ENCODE data around the gene LDHAL6A.

LDHAL6A gene

GRCh38 chr11:18491924-18492323, 36.3 kb downstream of the LDHAL6A start:
- Histone ChIP-seq H3K9ac (ENCODE audit: low read length) (no peak overlapping the region), H3K4me3 (ENCODE audit: low read length) (no peak overlapping the region), H3K36me3 (ENCODE audit: control insufficient read depth, insufficient read depth, low read length) (no peaks in the 10 kb centered on the region), H3K9me3 (ENCODE audit: control insufficient read depth, low read length) (no peaks in the 10 kb centered on the region), H3K4me1 (ENCODE audit: control insufficient read depth, insufficient read depth, low read length) (peaks cover 25% of the 10 kb centered on the region), H3K27me3 (ENCODE audit: control insufficient read depth, insufficient read depth, low read length) (no peaks in the 10 kb centered on the region)

- H3K27me3 ChIP-seq (ENCODE audit: control insufficient read depth, insufficient read depth, low read length) = no peaks in the 10 kb centered on the region
- H3K9ac ChIP-seq (ENCODE audit: low read length) = no peak overlapping the region
- no peaks in the 10 kb centered on the region for H3K9me3 ChIP-seq (ENCODE audit: control insufficient read depth, low read length)
- H3K36me3 ChIP-seq (ENCODE audit: control insufficient read depth, insufficient read depth, low read length) = no peaks in the 10 kb centered on the region
- no peak overlapping the region for H3K4me3 ChIP-seq (ENCODE audit: low read length)
- peaks cover 25% of the 10 kb centered on the region for H3K4me1 ChIP-seq (ENCODE audit: control insufficient read depth, insufficient read depth, low read length)
These were observed 37.2 kb downstream of the LDHAL6A start for GRCh38 chr11:18492888-18493287.

GRCh38 chr11:18493310-18493709, 37.7 kb downstream of the LDHAL6A start:
- no peak overlapping the region for H3K4me3 ChIP-seq (ENCODE audit: low read length)
- H3K36me3 ChIP-seq (ENCODE audit: control insufficient read depth, insufficient read depth, low read length) = no peaks in the 10 kb centered on the region
- no peak overlapping the region for H3K9ac ChIP-seq (ENCODE audit: low read length)
- peaks cover 25% of the 10 kb centered on the region for H3K4me1 ChIP-seq (ENCODE audit: control insufficient read depth, insufficient read depth, low read length)
- H3K9me3 ChIP-seq (ENCODE audit: control insufficient read depth, low read length) = no peaks in the 10 kb centered on the region
- H3K27me3 ChIP-seq (ENCODE audit: control insufficient read depth, insufficient read depth, low read length) = no peaks in the 10 kb centered on the region

- H3K27me3 ChIP-seq (ENCODE audit: control insufficient read depth, insufficient read depth, low read length) = no peaks in the 10 kb centered on the region
- no peaks in the 10 kb centered on the region for H3K36me3 ChIP-seq (ENCODE audit: control insufficient read depth, insufficient read depth, low read length)
- no peak overlapping the region for H3K9ac ChIP-seq (ENCODE audit: low read length)
- H3K4me3 ChIP-seq (ENCODE audit: low read length) = no peak overlapping the region
- no peaks in the 10 kb centered on the region for H3K9me3 ChIP-seq (ENCODE audit: control insufficient read depth, low read length)
- H3K4me1 ChIP-seq (ENCODE audit: control insufficient read depth, insufficient read depth, low read length) = peaks cover 25% of the 10 kb centered on the region
These were observed 39.6 kb downstream of the LDHAL6A start for GRCh38 chr11:18495271-18495670.

- Histone ChIP-seq H3K9ac (ENCODE audit: low read length) (no peak overlapping the region), H3K27me3 (ENCODE audit: control insufficient read depth, insufficient read depth, low read length) (no peaks in the 10 kb centered on the region), H3K9me3 (ENCODE audit: control insufficient read depth, low read length) (no peaks in the 10 kb centered on the region), H3K36me3 (ENCODE audit: control insufficient read depth, insufficient read depth, low read length) (no peaks in the 10 kb centered on the region), H3K4me1 (ENCODE audit: control insufficient read depth, insufficient read depth, low read length) (peaks cover 23% of the 10 kb centered on the region), H3K4me3 (ENCODE audit: low read length) (no peak overlapping the region)
These were observed 40.0 kb downstream of the LDHAL6A start for GRCh38 chr11:18495703-18496102.

- Histone ChIP-seq H3K4me3 (ENCODE audit: low read length) (no peak overlapping the region), H3K27me3 (ENCODE audit: control insufficient read depth, insufficient read depth, low read length) (no peaks in the 10 kb centered on the region), H3K9ac (ENCODE audit: low read length) (no peak overlapping the region), H3K36me3 (ENCODE audit: control insufficient read depth, insufficient read depth, low read length) (peaks cover 10% of the 10 kb centered on the region), H3K9me3 (ENCODE audit: control insufficient read depth, low read length) (no peaks in the 10 kb centered on the region), H3K4me1 (ENCODE audit: control insufficient read depth, insufficient read depth, low read length) (peaks cover 7% of the 10 kb centered on the region)
These were observed 42.4 kb downstream of the LDHAL6A start for GRCh38 chr11:18498039-18498438.

- Histone ChIP-seq H3K4me1 (ENCODE audit: control insufficient read depth, insufficient read depth, low read length) (no peaks in the 10 kb centered on the region), H3K9ac (ENCODE audit: low read length) (no peak overlapping the region), H3K27me3 (ENCODE audit: control insufficient read depth, insufficient read depth, low read length) (no peaks in the 10 kb centered on the region), H3K9me3 (ENCODE audit: control insufficient read depth, low read length) (no peaks in the 10 kb centered on the region), H3K4me3 (ENCODE audit: low read length) (no peak overlapping the region), H3K36me3 (ENCODE audit: control insufficient read depth, insufficient read depth, low read length) (peaks cover 10% of the 10 kb centered on the region)
These were observed 46.0 kb downstream of the LDHAL6A start for GRCh38 chr11:18501629-18502028.

GRCh38 chr11:18502352-18502751, 46.7 kb downstream of the LDHAL6A start:
- Histone ChIP-seq H3K4me3 (ENCODE audit: low read length) (no peak overlapping the region), H3K9ac (ENCODE audit: low read length) (no peak overlapping the region), H3K9me3 (ENCODE audit: control insufficient read depth, low read length) (no peaks in the 10 kb centered on the region), H3K4me1 (ENCODE audit: control insufficient read depth, insufficient read depth, low read length) (no peaks in the 10 kb centered on the region), H3K36me3 (ENCODE audit: control insufficient read depth, insufficient read depth, low read length) (peaks cover 10% of the 10 kb centered on the region), H3K27me3 (ENCODE audit: control insufficient read depth, insufficient read depth, low read length) (no peaks in the 10 kb centered on the region)

GRCh38 chr11:18521122-18521521, 65.5 kb downstream of the LDHAL6A start:
- no peak overlapping the region for H3K9ac ChIP-seq (ENCODE audit: low read length)
- no peaks in the 10 kb centered on the region for H3K4me1 ChIP-seq (ENCODE audit: control insufficient read depth, insufficient read depth, low read length)
- H3K4me3 ChIP-seq (ENCODE audit: low read length) = no peak overlapping the region
- H3K36me3 ChIP-seq (ENCODE audit: control insufficient read depth, insufficient read depth, low read length) = no peaks in the 10 kb centered on the region
- no peaks in the 10 kb centered on the region for H3K27me3 ChIP-seq (ENCODE audit: control insufficient read depth, insufficient read depth, low read length)
- no peaks in the 10 kb centered on the region for H3K9me3 ChIP-seq (ENCODE audit: control insufficient read depth, low read length)

- Histone ChIP-seq H3K36me3 (ENCODE audit: control insufficient read depth, insufficient read depth, low read length) (no peaks in the 10 kb centered on the region), H3K27me3 (ENCODE audit: control insufficient read depth, insufficient read depth, low read length) (no peaks in the 10 kb centered on the region), H3K4me1 (ENCODE audit: control insufficient read depth, insufficient read depth, low read length) (no peaks in the 10 kb centered on the region), H3K9ac (ENCODE audit: low read length) (no peak overlapping the region), H3K4me3 (ENCODE audit: low read length) (no peak overlapping the region), H3K9me3 (ENCODE audit: control insufficient read depth, low read length) (no peaks in the 10 kb centered on the region)
These were observed 66.7 kb downstream of the LDHAL6A start for GRCh38 chr11:18522388-18522787.

GRCh38 chr11:18523084-18523483, 67.4 kb downstream of the LDHAL6A start:
- H3K9me3 ChIP-seq (ENCODE audit: control insufficient read depth, low read length) = no peaks in the 10 kb centered on the region
- H3K4me3 ChIP-seq (ENCODE audit: low read length) = no peak overlapping the region
- H3K36me3 ChIP-seq (ENCODE audit: control insufficient read depth, insufficient read depth, low read length) = no peaks in the 10 kb centered on the region
- H3K9ac ChIP-seq (ENCODE audit: low read length) = no peak overlapping the region
- H3K27me3 ChIP-seq (ENCODE audit: control insufficient read depth, insufficient read depth, low read length) = no peaks in the 10 kb centered on the region
- H3K4me1 ChIP-seq (ENCODE audit: control insufficient read depth, insufficient read depth, low read length) = no peaks in the 10 kb centered on the region

GRCh38 chr11:18524248-18524647, 68.6 kb downstream of the LDHAL6A start:
- Histone ChIP-seq H3K9me3 (ENCODE audit: control insufficient read depth, low read length) (no peaks in the 10 kb centered on the region), H3K4me3 (ENCODE audit: low read length) (no peak overlapping the region), H3K9ac (ENCODE audit: low read length) (no peak overlapping the region), H3K4me1 (ENCODE audit: control insufficient read depth, insufficient read depth, low read length) (no peaks in the 10 kb centered on the region), H3K27me3 (ENCODE audit: control insufficient read depth, insufficient read depth, low read length) (no peaks in the 10 kb centered on the region), H3K36me3 (ENCODE audit: control insufficient read depth, insufficient read depth, low read length) (no peaks in the 10 kb centered on the region)

- Histone ChIP-seq H3K4me3 (ENCODE audit: low read length) (peak overlapping the region; percentile 86), H3K36me3 (ENCODE audit: control insufficient read depth, insufficient read depth, low read length) (no peaks in the 10 kb centered on the region), H3K27me3 (ENCODE audit: control insufficient read depth, insufficient read depth, low read length) (no peaks in the 10 kb centered on the region), H3K4me1 (ENCODE audit: control insufficient read depth, insufficient read depth, low read length) (no peaks in the 10 kb centered on the region), H3K9me3 (ENCODE audit: control insufficient read depth, low read length) (no peaks in the 10 kb centered on the region), H3K9ac (ENCODE audit: low read length) (peak overlapping the region; percentile 93)
These were observed 70.5 kb downstream of the LDHAL6A start for GRCh38 chr11:18526130-18526520.
